ENCODE results near the gene SNAP91.
"Not testable (repeated sequence)": the region's sequence is repeated elsewhere in the genome, so short reads cannot be mapped to it uniquely, and the experiment has no call there.

Gene SNAP91

DNA sequence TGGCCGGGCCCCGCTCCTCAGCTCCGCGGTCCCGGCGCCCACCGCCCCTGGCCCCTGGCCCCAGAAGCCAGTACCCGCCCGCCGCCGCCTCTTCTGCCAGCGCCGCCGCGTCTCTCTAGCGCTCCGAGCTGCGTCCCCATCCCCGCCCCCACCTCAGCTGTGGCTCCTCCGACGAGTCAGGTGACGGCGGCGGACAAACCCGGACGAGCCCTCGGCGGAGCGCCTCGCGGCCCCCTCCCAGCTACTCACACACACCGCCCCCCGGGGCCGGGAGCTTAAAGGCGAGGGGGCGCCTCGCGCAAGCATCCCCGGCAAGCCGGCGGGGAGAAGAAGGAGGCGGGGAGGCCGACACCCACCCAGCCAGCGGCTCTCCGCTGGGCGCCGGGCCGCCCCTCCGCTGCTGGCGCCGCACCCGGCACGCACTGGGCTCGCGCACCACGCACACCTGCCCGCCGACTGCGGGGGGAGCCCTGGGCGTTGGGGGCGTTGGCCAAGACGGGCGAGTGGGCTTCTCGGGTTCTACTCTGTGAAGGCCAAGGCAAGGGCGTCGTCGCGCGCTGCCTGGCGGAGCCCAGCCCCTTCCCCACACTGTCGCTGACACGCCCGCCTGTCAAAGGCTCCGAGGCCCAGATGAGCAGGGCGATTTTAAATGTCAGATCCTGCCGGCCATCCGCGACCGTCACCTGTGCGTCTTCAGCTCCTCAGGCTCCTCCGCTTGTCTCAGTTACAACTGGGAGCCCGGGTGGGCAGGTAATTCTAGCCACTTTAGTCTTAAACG is at the start of gene SNAP91:
Gene SNAP91, minus strand, starts transcription at position 132 of the 778 bp plus-strand sequence. CDS start 1,174 bp downstream, outside the sequence.
- in situ Hi-C loops (cut with HindIII; ENCODE audit: low sequenced_read_pairs): no loop called here

DNA sequence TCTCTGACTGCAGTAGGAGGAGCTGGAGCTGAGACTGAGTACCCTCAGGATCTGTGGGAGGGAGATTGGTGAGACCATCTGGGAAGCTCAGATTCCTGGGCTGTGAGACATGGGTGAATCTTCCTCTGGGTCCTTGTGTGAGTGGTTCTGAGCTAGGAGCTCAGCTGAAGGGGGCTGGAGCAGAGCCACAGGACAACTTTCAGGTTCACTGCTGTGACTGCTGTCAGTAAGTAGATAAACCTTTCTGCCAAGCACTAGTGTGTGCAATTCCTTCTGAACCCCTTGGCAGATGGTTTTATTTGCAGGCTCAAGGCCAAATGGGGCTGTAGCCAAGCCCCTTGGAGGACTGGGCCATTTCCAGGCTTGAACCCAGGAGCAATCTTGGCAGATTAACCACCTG is 49.6 kb upstream of the SNAP91 start:
- in situ Hi-C loops (cut with HindIII; ENCODE audit: low sequenced_read_pairs): no loop called here

DNA sequence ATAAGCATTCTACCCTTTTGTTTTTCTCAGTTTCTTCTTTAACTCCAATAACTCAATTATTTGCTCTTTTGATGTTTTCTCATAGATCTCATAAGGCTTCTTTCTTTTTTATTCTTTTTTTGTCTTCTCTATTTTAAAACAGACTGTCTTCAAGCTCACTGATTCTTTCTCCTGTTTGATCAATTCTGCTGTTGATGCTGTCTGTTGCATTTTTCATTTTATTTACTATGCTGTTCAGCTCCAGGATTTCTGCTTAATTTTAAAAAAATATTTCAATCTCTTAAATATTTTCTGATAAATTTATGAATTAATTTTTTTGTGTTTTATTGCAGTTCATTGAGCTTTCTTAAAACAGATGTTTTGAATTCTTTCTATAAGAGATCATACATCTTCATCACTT is 48.1 kb upstream of the SNAP91 start:
- in situ Hi-C loops (cut with HindIII; ENCODE audit: low sequenced_read_pairs): no loop called here

GRCh38 chr6:83756565-83756964 is 47.7 kb upstream of the SNAP91 start:
- in situ Hi-C loops (cut with HindIII; ENCODE audit: low sequenced_read_pairs): no loop called here

DNA sequence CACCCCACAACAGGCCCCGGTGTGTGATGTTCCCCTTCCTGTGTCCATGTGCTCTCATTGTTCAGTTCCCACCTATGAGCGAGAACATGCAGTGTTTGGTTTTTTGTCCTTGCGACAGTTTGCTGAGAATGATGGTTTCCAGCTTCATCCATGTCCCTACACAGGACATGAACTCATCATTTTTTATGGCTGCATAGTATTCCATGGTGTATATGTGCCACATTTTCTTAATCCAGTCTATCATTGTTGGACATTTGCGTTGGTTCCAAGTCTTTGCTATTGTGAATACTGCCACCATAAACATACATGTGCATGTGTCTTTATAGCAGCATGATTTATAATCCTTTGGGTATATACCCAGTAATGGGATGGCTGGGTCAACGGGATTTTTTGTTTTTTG is 43.5 kb upstream of the SNAP91 start:
- in situ Hi-C loops (cut with HindIII; ENCODE audit: low sequenced_read_pairs): not testable (repeated sequence)

GRCh38 chr6:83741089-83741488 is 32.2 kb upstream of the SNAP91 start:
- in situ Hi-C loops (cut with HindIII; ENCODE audit: low sequenced_read_pairs): no loop called here

- in situ Hi-C loops (cut with HindIII; ENCODE audit: low sequenced_read_pairs): no loop called here
These were observed 26.6 kb upstream of the SNAP91 start for GRCh38 chr6:83735461-83735860.

DNA sequence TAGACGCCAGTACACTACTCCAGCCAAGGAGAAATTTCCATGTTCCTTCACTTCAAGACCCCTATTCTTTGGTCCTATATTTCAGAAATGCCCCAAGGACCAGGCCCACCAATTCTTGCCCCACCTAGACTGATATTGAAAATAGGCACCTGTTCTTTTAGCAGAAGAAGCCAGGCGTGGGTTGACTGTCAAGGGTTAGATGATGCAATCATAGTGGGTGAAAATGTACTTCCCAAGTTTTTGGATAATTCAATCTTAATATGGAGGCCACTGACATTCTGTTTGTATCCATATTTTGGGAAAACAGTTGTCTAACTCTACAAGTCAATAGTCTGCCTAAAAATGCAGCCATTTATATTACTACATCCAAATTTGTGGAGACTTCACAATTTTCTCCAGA is 21.0 kb upstream of the SNAP91 start:
- in situ Hi-C loops (cut with HindIII; ENCODE audit: low sequenced_read_pairs): no loop called here

GRCh38 chr6:83722876-83723275 is 14.0 kb upstream of the SNAP91 start:
- in situ Hi-C loops (cut with HindIII; ENCODE audit: low sequenced_read_pairs): no loop called here

- in situ Hi-C loops (cut with HindIII; ENCODE audit: low sequenced_read_pairs): no loop called here
These were observed 8.9 kb upstream of the SNAP91 start for GRCh38 chr6:83717809-83718208.

GRCh38 chr6:83711958-83712357 is 3.1 kb upstream of the SNAP91 start:
- in situ Hi-C loops (cut with HindIII; ENCODE audit: low sequenced_read_pairs): no loop called here

DNA sequence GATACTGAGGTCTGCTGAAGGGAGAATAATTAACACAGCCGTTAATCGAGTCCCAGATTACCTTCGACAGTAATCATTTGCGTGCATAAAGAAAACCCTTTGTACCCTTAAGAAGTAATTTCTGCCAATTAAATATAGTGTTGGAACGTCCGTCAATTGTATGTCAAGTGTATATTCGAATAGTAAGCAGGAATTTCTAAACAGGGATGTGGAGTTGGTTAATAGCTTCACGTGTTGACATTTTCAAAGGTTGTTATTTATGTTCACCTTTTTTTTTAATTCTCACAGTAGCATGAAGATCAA is 798 bp upstream of the SNAP91 start:
- in situ Hi-C loops (cut with HindIII; ENCODE audit: low sequenced_read_pairs): no loop called here

DNA sequence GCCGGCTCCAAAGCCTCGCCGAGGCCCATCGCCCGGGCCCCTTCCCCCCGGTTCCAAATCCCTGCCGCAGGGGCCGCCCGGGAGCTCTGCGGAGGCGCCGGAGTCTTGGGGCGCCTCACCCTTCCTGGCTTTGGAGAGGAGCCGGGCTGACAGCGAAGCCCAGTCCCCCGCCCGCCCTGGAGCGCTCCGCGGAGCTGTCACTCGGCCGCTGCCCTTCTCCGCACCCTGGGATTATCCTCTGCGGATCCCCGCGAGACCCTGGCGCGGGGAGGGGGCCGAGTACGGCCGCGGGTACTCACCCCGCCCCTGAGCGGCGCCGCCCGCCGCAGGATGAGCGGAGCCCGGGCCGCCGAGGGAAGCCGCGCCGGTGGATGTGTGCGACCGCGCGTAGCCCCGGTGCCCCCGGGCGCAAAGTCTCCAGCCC is 343 bp downstream of the SNAP91 start:
- in situ Hi-C loops (cut with HindIII; ENCODE audit: low sequenced_read_pairs): no loop called here

DNA sequence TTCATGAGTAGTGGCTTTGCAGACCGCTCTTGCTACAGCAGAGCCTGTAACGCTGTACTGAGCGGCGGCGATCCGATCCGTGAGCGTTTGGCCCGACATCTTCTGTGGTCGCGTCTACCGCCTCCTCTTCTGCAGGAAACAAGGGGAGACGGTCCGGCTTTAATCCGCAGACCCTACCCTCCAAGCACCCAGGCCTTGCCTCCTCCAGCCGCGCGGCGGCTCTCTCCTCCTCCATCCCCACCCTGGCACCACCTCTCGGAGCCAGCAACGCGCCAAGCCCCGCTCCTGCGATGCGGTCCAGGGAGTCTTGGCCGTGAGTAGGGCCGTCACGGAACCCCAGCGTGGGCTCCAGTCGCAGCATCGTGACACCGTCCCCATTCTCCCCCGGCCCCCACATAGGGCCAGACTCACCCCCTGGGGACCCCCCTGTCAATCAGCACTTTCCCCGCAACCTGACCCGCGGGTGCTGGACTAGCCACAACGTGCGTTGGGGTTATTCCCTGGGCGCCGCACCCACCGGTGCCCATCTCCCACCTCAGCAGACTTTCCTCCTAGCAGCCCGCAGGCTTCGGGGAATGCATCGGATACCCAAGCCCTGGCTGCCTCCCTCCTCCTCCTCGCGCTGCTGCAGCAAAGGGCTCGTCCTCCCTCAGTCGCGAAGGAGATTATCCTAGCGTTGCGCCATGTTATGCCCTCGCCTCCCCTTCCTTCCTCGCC is 914 bp downstream of the SNAP91 start:
- in situ Hi-C loops (cut with HindIII; ENCODE audit: low sequenced_read_pairs): no loop called here

GRCh38 chr6:83702749-83703148 is 6.2 kb downstream of the SNAP91 start:
- in situ Hi-C loops (cut with HindIII; ENCODE audit: low sequenced_read_pairs): no loop called here

GRCh38 chr6:83702077-83702476 is 6.8 kb downstream of the SNAP91 start:
- in situ Hi-C loops (cut with HindIII; ENCODE audit: low sequenced_read_pairs): no loop called here

- in situ Hi-C loops (cut with HindIII; ENCODE audit: low sequenced_read_pairs): no loop called here
These were observed 12.2 kb downstream of the SNAP91 start for GRCh38 chr6:83696674-83697073.

DNA sequence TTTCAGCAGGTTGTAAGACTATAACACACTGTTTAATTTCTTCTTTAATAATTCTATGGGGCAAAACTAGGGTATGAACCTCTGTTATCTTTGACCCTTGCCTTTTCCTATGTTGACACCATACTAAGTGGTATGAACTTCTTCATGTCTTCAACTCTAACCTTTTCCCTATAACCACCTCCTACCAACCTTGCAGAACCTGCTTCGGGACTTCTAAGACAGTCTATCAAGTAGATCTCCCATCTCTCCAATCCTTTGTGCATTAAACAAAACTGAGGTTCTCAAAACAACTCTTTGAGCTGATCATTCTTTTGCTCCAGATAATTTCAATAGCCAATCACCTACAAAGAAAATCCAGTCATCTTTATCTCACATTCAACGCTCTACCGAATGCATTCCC is 23.4 kb downstream of the SNAP91 start:
- in situ Hi-C loops (cut with HindIII; ENCODE audit: low sequenced_read_pairs): no loop called here

DNA sequence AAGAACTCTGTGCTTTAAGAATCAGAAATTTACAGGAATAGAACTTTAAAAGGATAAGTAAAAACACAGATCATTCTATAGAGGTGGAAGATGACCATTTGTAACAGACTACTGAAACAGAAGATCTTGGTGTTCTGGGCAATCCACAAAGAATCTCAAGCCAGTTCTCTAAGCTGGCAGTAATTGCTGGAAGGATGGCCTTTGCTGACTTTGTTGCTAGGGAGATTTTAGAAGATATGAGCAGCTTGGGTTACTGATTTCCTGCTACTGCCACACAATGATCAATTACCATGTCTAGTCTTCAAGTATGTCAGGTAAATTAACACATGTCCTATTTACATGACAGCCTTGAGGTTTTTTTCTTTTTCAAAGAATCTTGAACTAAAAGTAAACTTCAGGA is 31.1 kb downstream of the SNAP91 start:
- in situ Hi-C loops (cut with HindIII; ENCODE audit: low sequenced_read_pairs): no loop called here

DNA sequence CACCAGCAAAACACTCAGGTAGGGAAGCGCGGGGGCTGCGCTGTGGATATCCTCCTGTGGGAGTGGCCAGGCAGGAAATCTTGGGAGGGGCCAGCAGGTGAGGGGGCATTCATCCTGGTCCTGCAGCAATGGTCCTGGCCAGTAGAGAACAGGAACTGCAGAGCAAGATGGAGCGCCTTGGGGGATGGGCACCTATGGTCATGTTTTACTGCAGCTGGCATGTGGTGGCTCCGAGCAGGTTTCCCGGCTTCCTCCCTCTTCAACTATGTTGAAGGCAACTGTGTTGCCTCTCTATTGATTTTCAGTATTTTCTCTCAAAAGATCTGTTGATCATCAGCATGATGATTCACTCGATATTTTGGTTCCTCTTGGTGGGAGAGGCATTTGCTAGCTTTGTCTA is 70.9 kb downstream of the SNAP91 start:
- in situ Hi-C loops (cut with HindIII; ENCODE audit: low sequenced_read_pairs): no loop called here

DNA sequence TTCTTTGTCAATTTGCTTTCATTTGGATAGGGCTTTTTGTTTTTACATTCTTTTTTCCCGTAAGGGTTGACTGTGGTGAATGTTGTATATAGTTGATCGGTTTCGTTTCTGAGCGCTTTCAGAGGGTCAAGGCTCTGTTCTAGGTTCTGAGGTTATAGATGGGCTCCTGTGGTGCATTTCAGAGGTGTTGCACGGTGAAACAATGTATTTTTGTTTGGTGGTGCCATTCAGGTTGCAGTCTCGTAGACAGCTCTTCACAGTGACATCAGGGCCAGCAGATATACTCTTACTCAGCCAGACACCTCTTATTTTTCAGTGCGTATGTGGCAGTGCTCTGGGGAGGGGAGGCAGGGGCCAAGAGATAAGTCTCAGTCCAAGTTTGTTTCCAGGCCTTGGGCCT is 72.1 kb downstream of the SNAP91 start:
- in situ Hi-C loops (cut with HindIII; ENCODE audit: low sequenced_read_pairs): no loop called here

GRCh38 chr6:83633609-83634008 is 75.3 kb downstream of the SNAP91 start:
- in situ Hi-C loops (cut with HindIII; ENCODE audit: low sequenced_read_pairs): no loop called here

GRCh38 chr6:83633149-83633548 is 75.8 kb downstream of the SNAP91 start:
- in situ Hi-C loops (cut with HindIII; ENCODE audit: low sequenced_read_pairs): no loop called here
